Measurements from ENCODE around the gene HSF2.
A peak's percentile ranks its signal among the peaks of the same experiment; 100 is the strongest.

The HSF2 gene

GRCh38 chr6:122400121-122400450 is 634 bp downstream of the HSF2 start:
- DNase-seq: peak; percentile 37

- DNase-seq: no peak
These were observed 1.1 kb downstream of the HSF2 start for GRCh38 chr6:122400462-122401089.

DNA sequence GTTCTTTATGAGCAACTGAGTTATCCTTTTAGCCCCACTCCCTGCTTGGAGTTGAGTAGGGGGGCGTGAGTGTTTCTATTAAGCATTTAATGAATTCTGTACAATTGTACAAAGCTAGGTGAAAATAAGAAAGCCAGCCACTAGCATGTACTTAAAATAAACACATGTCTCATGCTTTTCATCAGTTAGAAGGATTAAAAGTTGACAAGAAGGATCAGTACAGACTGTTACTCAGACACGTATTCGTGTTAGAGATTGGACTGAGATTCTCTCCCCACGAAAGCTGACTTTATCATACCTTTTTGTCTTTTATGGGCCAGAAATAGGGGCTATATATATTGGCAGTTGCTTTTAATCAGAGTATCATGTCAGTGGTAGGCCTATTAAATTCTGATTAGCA is 1.7 kb downstream of the HSF2 start:
- DNase-seq: no peak

DNA sequence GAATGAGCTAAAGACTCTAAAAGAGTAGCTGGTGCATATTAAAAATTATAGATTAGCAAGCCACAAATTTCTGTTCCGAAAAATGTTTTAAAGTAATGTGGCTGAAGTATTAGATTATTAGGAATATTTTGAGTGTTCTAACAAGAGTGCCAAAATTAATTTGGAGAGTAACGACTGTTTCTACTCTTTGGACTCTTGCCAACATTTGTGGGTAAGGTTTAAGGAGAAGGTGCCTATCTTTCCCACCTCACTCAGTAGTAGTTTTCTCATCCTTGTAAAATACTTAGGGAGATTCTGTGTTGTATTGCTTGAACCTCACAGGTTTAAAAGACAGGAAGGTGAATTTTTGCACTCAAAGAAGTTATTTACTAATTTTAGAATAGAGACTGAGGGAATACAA is 5.0 kb downstream of the HSF2 start:
- DNase-seq: no peak

DNA sequence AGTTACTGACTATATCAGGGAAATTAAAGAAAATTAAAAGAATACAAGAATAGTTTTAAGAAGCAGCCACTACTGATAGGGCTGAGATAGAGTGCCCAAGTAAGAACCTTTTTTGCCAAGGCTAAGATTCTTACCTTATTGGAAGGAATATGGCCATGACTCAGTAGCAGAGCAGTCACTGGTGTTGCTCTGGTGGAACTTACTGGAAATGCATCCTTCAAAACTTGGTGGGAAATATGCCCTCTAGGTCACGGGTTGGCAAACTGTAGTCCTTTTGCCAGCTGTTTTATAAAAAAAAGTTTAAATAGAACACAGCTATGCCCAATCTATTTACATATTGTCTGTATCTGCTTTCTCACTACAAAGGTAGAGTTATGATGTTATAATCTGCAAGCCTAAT is 6.0 kb downstream of the HSF2 start:
- no peak for DNase-seq

- DNase-seq: no peak
These were observed 6.7 kb downstream of the HSF2 start for GRCh38 chr6:122406187-122406586.

- DNase-seq: no peak
These were observed 8.3 kb downstream of the HSF2 start for GRCh38 chr6:122407712-122408111.

DNA sequence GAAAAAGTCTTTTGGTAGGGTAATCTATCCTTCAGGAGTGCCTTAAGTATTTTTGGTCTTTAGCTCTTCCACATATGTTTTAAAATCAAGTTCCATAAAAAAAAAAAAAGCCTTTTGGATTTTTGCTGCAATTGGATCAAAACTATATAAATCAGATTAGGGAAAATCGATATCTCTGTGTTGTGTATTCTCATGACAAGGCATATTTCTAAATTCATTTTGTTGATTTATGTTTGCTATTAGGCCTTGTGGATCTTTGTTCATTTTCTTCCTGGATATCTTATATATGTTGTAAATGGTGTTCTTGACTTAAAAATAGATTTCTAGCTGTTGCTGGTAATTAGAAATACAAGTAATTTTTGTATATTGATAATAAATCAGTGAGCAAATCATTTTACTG is 8.8 kb downstream of the HSF2 start:
- DNase-seq: no peak

DNA sequence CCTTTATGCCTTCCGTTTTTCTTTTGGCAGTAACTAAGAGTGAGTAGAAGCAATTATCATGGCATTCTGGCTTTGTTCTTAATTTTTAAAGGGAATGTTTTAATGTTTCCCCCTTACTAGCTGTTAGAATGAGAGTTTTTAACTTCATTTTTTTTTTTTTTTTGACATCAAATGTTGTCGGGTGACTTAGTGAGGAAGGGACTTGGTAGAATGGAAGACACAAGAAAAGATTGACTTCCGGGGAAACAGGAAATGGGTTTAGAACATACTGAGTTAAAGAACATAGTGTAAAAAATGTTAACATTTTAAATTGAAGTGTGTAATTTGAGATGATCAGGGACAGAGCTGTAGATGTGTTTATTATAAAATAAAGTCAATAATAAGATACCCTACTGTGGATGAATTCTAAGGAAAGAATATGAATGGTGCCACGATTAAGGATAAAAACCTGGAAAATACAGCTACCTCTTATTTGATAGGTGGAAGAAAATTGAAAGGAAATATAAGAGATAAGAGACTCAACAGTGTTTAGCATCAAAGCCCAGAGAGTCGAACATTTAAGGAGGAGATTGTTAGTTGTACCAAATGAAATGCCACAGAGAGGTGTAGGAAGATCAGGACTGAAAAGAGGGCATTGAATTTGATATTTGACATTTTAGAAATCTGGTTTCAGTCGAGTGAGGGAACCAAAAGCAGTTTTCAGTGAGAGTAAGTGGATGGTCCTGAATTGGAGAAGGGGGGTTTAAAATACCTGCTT is 9.4 kb downstream of the HSF2 start:
- no peak for DNase-seq

DNA sequence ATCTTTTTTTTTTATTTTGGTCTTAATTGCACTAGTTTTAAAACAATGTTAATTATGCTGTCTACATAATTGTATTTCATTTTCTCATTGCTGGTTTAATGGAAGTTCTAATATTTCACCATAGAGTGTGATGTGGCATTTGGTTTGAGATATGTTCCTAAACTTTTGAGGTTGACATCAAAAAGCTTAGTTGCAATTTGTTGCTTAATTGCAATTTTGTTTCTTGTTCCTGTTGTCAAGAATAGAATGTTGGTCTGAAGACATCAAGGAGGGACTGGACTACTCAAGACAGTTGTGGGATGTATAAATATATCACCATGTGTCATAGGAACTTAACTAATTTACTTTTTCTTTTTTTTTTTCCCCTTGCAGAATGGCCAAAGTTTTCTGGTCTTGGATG is 12.5 kb downstream of the HSF2 start:
- DNase-seq: no peak

- no peak for DNase-seq
These were observed 17.4 kb downstream of the HSF2 start for GRCh38 chr6:122416825-122417224.

- no peak for DNase-seq
These were observed 22.6 kb downstream of the HSF2 start for GRCh38 chr6:122422003-122422402.

- no peak for DNase-seq
These were observed 23.3 kb downstream of the HSF2 start for GRCh38 chr6:122422614-122423267.

- no peak for DNase-seq
These were observed 24.3 kb downstream of the HSF2 start for GRCh38 chr6:122423734-122424133.

DNA sequence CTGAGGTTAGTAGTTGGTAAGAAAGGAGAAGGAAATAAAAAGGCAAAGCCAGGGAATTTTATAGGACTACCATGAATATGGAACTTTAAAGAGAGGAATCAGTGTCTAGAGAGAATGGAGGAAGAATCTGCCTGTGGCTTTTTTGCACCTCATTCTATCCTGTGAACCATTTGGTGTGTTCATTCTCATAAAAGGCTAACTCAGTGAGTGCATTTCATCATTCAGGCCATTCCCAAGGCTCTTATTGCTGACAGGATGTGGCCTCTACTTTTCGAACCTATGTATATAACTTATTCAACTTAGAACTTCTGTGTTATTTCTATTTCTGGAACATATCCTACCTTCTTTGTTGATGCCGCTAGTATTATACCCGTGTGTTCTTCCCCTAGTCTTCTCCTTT is 27.1 kb downstream of the HSF2 start:
- no peak for DNase-seq

GRCh38 chr6:122428781-122429180 is 29.3 kb downstream of the HSF2 start:
- no peak for DNase-seq

GRCh38 chr6:122429323-122429722 is 29.9 kb downstream of the HSF2 start:
- no peak for DNase-seq

GRCh38 chr6:122431780-122432179 is 32.3 kb downstream of the HSF2 start:
- no peak for DNase-seq

- no peak for DNase-seq
These were observed 33.4 kb downstream of the HSF2 start for GRCh38 chr6:122432816-122433215.

- no peak for DNase-seq
These were observed 39.5 kb downstream of the HSF2 start for GRCh38 chr6:122438975-122439374.

DNA sequence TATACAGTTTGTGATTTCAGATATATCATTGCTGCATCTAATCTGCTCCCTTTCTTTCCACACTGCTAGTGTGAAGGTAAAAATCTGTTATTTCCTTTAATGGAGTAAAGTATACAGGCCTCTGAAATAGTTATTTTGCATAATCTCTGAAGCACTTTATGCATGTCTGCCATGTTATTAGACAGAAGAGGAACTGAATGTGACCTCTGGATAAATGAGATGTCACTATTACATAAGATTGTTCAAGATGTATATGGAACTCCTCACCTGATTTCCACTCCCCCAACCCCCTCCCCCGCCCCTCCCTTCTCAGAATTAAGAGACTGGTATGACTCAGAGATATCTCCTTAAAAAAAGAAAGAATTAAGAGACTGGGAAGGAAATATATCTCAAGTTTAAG is 45.8 kb downstream of the HSF2 start:
- DNase-seq: peak; percentile 4

DNA sequence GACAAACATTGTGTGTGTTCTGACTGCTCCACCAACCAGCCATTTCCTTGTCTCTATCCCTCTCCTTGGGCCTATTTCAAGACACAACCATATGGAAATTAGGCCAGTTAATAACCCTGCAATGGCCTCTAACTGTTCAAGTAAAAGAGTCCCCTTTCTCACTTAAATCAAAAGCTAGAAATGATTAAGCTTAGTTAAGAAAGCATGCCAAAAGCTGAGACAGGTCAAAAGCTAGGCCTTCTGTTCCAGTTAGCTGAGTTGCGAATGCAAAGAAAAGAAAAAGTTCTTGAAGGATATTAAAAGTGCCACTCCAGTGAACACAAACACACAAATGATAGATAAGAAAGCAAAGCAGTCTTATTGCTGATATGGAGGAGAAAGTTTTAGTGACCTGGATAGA is 49.6 kb downstream of the HSF2 start:
- no peak for DNase-seq

- no peak for DNase-seq
These were observed 53.1 kb downstream of the HSF2 start for GRCh38 chr6:122452509-122452908.

GRCh38 chr6:122454673-122455072 is 55.2 kb downstream of the HSF2 start:
- DNase-seq: no peak

All from CD4-positive, alpha-beta T cell treated with Interleukin-17A for 4 hours (primary cell).